ENCODE results near the gene KRTAP4-4.
"Not testable (repeated sequence)": the region's sequence is repeated elsewhere in the genome, so short reads cannot be mapped to it uniquely, and the experiment has no call there.

KRTAP4-4 gene

DNA sequence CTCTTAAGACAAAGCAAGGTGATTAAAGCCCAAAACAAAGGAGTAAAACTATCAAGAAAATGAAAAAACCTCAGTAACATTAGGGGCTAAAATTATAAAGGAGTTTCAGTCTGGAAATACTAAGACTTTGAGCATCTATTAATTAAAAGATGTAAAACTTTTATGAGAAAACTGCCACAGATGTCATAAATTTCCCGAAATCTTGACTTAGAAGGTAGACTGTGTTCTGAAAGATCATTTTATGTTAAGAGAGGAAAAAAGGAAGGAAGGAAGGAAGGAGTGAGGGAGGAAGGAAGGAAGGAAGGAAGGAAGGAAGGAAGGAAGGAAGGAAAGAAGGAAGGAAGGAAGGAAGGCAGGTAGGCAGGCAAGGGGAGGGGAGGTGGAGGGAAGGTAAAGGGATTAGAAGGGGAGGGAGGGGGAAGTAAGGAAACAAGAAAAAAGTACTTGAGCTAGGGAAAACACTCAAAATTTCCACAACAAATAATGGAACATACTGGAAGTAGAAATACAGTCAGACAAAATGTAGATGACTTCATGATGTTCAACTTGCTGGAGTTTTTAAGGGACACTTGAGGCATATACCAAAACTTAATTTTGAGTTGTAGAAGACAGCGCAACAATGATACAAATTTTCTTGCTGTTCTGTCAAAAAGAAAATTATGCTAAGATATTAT lies 12.9 kb downstream of the KRTAP4-4 start:
- no peak for DNase-seq

DNA sequence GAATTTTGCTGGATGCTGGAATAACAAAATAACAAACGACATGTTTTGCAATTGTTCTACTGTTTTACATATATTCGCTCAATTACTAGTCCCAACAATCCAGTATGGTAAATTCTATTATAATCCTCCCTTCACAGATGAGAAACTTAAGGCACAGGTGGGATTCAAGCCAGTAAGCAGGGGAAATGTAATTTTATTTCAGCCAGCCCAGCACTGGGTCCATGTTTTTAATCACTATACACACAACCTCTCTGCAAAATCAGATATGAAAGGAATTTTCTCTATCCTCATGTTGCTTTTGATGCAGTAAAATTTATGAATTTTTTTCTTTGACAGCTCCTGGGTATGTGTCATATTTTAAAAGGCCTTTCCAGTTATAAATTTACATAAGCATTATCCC lies 15.3 kb downstream of the KRTAP4-4 start:
- no peak for DNase-seq

DNA sequence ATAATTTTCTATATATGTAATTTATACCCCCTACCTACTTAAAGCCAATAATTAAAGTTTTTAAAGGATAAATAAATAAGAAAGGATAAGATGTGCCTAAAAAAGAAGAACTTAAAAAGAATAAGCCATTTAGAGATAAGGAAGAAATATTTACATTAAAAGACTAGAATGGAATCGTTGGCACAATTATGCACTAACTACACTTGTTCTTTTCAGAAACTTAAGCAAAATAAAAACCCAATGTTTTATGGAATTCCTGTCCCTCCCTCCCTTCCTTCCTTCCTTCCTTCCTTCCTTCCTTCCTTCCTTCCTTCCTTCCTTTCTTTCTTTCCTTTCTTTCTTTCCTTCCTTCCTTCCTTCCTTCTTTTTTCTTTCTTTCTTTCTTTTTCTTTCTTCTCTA lies 15.7 kb downstream of the KRTAP4-4 start:
- no peak for DNase-seq

DNA sequence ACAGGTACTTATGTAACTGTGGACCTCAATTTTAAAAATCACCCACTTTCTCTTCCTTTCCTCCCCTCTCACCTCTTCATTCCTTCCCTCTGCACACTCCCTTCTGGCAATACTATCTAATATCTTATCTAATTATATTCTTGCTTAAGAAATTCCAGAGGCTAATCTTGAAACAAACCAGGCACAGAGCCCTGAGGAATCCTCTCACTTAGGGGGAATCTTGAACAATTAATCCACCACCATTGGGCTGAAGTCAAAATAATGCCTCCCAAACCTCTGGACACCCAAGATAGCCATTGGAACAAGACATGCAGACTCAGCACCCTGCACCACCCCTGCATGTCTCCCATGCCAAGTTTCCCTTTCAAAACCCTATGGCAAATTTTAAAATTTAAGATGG lies 19.2 kb downstream of the KRTAP4-4 start:
- no peak for DNase-seq

DNA sequence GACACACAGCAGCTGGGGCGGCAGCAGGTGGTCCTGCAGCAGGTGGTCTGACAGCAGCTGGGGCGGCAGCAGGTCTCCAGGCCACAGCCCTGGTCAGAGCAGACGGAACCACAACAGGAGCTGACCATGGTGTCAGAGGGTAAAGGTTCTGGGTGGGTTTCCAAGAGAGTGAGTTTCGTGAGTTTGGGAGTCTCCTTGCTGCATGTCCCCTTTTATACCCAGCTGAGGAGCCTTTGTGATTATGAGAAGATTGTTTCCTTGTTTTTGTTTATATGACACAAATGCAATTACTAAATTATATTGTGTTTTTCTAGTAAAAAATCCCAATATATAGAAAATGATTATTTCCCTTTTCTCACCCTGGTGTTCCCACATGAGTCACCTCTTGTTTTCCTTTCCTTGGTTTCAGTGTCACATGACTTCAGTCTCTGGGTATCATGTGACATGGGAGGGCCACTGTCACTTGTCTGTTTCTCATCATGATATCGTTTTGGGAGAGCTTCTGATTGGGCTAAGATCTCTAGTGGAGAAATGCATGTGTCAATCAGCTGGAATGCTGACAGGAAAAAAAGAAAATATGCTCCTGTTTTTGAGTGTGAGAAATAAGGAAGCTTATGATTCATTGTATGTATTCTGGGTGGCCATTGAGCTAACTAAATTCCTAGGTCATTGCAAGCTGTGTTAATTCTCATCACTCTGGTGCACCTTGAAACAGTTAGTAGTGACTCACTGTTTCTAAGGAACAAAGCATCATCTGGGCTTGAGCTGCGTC lies 20.0 kb downstream of the KRTAP4-4 start, which contains the start of gene KRTAP4-6:
Gene KRTAP4-6 (minus strand): TSS at position 185 of the 772 bp plus-strand sequence. CDS start 57 bp downstream, at position 128.
- peak; percentile 31 for DNase-seq

DNA sequence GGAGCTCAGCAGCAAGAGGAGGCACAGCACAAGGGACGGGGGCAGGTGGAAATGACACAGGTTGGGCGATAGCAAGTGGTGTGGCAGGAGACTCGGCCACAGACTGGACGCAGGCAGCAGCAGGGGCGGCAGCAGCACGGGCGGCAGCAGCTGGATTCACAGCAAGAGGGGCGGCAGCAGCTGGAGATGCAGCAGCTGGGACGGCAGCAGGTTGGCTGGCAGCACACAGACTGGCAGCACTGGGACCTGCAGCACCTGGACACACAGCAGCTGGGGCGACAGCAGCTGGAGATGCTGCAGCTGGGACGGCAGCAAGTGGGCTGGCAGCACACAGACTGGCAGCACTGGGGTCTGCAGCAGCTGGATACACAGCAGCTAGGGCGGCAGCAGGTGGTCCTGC lies 20.7 kb downstream of the KRTAP4-4 start:
- DNase-seq: not testable (repeated sequence)

DNA sequence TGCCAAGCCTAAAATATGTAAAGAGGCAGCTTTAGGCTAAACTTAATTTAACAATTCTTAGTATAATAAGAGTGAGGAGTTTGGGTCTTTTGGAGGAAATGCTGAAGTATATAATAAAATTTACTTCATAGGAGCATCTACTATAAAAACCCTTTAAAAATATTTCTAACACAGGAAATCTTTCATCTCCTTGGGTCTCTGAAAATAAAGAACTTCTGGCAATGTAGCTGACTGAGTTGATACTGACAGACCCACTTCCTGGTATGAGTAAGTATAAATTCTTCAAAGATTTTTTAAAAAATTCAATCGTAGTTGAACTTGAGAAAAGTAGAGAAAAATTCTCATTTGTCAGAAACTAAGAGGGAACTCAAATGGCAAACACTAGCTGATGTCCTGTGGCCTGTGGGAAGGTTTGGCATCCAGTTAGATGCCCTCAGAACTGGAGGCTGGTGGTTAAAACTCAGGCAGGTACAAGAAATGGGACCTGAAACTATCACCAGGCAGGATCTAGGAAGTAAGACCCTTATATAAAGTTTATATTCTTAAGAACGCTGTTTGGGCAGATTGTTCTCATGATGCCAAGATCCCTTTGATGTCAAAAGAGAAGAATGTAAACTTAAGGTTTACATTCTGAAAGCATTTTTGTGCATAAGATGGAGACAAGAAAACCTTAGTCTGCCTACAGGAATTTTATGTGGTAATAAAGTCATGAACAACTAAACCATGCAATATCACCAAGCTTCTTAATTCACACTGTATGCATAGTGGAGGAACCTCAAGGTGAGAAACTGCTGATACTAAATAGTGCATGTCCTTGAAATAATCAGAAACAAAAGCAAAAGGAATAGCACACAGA lies 26.4 kb downstream of the KRTAP4-4 start:
- no peak for DNase-seq

DNA sequence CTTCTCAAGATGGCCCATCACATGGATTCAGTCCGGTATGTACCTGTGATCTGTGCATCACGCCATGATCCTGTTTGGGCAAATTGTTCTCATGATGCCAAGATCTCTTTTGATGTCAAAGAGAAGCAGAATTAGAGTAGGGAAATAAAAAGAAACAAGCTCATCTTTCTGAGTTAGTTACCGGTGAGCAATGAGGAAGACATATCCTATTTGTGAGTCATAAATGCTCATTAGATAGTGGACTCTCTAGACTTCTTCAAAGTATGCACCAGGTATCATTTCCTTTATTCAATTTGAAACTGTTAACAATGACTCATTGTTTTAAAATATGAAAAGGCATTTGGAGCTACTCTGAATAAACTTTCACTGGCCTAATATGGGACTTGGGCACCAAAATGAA lies 28.6 kb downstream of the KRTAP4-4 start:
- DNase-seq: no peak

DNA sequence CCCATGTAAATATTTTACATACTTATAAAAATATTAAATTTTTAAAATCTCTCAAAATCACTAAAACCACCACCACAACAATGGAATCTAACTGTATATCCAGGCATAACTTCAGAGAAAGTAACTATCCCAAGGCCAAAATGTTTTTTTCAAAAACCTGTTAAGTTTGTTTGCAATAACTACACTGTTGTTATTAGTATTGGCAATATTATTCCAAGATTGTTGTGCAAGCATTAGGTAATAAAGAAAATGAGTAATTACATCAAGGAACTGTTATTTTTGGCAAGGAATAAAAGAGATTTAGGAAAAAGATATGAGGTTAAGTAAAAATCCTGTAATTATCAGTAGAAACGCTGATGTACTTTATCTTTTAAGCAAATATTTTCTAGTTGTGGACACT lies 33.2 kb downstream of the KRTAP4-4 start:
- no peak for DNase-seq

DNA sequence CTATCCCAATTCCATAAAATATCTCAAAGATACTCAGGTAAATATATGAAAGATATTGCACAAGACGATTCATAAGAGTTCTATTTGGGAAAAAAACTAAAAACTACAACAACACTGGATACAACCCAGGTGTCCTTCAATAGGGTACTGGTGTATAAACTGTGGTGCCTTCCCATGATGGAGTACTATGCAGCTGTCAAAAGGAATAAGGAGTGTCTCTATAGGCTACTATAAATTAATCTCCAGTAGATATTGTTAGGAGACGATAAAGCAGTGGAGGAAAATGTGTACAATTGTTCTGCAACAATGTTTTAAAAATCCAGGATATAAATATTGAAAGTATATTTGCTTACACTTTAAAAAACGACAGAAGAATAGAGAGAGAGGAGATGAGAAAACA lies 34.1 kb downstream of the KRTAP4-4 start:
- DNase-seq: no peak

DNA sequence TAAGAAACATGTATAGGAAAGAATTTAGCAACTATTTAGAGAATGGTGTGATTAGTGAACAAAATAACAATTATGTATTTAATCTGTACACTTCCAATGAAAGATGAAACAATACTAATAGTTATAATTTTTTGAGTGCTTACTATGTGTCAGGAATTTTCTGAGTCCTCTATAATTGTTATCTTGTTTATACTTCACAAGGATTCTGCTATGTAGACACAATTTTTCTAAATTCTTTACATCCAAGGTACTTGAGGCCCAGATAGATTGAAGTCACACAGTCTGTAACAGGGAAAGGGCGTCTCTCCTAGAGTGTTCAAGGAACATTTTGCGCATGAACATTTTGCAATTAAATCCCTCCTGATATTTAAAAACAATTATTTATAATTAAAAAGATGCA lies 35.5 kb downstream of the KRTAP4-4 start:
- no peak for DNase-seq

DNA sequence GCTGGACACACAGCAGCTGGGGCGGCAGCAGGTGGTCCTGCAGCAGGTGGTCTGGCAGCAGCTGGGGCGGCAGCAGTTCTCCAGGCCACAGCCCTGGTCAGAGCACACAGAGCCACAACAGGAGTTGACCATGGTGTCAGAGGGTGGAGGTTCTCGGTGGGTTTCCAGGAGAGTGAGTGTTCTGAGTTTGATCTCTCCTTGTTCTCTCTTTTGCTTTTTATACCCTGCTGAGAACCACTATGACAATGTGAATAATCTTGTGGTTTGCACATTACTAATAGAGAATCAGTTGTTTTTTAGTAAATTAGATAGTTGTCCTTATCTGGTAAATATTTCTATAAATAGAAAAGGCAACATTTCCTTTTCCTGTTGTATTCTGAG lies 36.6 kb downstream of the KRTAP4-4 start, which contains the start of gene KRTAP4-12:
Gene KRTAP4-12 (minus strand): TSS at position 192 of the 381 bp plus-strand sequence. CDS start 60 bp downstream, at position 132.
- not testable (repeated sequence) for DNase-seq

DNA sequence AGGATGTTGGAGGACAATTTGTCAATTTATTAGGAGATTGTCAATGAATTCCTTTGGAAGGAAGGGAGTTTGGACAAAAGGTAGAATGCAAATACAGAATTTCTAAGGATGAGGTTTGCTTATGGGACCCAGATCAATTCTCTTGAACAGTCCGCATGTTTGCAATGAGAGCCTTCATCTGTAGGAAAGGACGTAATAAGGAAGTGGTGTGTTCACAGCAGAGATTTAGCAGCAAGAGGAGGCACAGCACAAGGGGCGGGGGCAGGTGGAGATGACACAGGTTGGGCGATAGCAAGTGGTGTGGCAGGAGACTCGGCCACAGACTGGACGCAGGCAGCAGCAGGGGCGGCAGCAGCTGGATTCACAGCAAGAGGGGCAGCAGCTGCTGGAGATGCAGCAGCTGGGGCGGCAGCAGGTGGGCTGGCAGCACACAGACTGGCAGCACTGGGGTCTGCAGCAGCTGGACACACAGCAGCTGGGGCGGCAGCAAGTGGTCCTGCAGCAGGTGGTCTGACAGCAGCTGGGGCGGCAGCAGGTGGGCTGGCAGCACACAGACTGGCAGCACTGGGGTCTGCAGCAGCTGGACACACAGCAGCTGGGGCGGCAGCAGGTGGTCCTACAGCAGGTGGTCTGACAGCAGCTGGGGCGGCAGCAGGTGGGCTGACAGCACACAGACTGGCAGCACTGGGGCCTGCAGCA lies 37.1 kb downstream of the KRTAP4-4 start:
- DNase-seq: not testable (repeated sequence)

DNA sequence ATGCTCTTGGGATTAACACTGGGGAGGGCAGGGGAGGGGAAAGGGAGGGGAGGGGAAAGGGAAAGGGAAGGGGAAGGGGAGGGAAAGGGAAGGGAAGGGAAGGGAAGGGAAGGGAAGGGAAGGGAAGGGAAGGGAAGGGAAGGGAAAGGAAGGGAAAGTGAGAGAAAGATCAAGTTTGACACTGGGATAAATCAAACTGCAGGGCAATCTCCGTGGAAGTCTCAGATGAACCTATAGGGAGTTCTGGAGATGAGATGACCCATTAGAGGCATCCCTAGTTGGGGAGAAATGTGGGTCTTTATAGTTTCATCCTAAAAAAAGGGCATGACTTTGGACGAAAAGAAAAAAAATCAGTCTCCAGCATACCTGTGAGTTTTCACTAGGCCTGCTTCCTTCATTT lies 38.8 kb downstream of the KRTAP4-4 start:
- DNase-seq: no peak

DNA sequence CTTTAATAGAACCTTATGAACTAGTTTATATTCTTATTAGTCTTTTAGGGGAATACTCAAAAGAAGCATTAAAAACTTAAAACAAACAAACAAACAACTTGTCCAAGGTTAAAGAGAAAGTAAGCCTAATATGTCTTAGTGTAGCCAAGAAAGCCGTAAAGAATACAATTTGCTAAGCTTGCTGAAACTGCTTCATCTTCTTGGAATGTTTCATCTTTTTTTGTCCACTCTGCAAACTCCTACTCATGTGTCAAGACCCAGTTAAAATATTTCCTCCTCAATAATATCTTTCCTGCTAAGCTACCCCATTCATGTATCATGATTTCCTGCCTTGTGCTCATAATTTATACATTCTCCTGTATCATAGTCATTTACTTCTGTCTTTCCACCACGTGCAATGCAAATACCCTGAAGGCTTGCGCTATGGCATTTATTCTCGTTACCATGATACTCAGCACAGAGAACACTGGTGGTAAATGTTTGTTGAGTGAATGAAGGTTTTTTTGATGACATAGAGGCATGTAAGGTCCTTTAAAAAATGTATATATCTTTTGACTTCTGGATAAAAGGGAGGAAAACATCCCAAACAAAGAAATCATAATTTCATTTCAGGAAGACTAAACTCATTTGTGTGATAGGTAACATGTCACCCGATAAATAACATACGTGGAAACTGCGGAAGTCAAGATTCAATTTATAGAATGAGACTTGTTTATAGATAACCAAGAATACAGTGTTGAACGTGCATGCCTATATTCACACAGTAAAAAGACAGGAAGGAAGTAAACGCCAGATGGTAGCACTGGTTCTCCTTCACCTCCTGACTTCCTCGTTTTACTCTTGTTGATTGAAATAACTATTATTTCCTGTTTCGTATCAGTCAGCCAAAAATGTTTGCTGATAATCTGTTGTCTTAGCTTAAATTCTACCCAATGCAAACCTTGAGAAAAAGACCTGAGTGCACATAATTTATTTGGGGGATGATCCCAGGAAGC lies 40.6 kb downstream of the KRTAP4-4 start:
- DNase-seq: peak; percentile 14

DNA sequence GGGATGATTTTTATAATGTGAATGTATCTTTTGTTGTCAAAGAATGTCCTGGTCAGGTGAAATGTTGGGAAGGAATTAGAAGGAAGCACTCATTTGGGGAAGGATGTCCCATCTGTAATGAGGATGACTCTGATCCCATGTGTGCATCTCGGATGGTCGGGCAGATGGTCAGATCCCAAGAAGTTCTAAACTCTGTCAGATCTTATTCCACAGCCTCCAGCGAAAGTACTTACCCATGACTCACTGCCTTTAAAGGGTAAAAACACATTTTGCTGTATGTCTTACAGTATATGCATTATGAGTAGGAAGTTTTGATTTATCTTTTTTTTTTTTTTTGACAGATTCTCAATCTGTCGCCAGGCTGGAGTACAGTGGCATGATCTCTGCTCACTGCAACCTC lies 41.8 kb downstream of the KRTAP4-4 start:
- DNase-seq: no peak

DNA sequence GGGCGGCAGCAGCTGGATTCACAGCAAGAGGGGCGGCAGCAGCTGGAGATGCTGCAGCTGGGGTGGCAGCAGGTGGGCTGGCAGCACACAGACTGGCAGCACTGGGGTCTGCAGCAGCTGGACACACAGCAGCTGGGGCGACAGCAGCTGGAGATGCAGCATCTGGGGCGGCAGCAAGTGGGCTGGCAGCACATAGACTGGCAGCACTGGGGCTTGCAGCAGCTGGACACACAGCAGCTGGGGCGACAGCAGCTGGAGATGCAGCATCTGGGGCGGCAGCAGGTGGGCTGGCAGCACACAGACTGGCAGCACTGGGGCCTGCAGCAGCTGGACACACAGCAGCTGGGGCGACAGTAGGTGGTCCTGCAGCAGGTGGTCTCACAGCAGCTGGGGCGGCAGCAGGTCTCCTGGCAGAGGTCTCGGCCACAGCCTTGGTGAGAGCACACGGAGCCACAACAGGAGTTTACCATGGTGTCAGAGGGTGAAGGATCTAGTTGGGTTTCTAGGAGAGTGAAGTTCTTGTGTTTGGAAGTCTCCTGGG lies 42.6 kb downstream of the KRTAP4-4 start, which contains the start of gene KRTAP4-11:
Gene KRTAP4-11 (minus strand): TSS at position 528 of the 541 bp plus-strand sequence. CDS start 58 bp downstream, at position 470.
- not testable (repeated sequence) for DNase-seq

DNA sequence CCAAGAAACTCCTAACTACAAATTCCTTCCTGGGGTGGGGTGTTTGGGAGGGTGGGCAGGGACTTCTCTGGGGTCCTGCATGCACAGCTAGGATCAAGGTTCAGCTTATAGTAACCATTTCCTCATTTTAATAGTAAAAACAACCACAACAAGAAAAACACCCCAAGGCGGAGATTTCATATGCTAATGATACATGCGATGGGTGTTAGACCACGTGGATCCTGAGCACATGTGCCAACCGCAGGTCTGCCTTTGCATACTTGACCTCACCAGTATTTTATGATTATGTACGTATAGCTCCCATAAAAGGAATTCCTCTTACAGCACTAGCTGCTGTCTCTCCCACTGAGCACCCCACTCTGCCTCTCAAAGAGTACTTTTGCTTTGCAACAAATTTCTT lies 44.3 kb downstream of the KRTAP4-4 start:
- DNase-seq: peak; percentile 1

DNA sequence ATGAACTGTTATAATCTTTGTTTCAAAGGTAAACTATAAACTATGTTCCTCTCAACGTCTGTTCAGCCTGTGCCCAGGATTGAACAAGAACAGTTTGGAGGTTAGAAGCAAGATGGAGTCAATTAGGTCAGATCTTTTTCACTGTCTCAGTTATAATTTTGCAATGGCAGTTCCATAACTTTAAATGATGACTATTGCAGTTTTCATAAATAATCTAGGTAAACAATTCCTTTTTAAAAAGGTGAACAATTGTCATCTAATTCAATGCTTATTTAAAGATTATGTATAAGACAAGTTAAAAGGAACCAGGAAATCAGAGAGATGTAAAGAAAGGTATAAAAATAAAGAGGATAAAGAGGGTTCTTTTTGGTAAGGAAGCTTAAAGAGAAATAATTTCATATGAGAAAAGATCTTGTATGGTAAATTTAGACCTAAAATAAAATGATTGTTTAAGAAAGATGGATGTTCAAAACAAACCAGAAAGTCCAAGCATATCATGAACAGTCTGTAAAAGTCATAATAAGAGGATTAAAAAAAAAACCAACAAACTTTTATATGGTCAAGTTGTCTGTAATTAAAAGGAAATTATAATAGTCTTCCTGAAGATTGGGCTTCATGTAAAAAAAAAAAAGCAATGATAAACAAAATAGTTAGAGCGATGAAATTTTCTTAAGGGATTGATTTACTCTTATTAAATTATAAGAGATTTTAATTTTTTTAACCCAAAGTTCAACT lies 49.2 kb downstream of the KRTAP4-4 start:
- DNase-seq: no peak
